Psoas muscle (tissue), 8 donors: Measurements from ENCODE around the gene SORCS3. TPM values are rescaled to one million over a fixed set of nuclear protein-coding genes. Genes with fewer than 3 reads are reported as not detected.

Source experiments
- ATAC-seq, 4 donors: fragments of 200-7000 bp; cut with Tn5 transposase; one replicate each; pipeline ENCODE4 v1.9.1; 2020; ENCODE audit warnings: moderate library complexity in 3 of 4, mild to moderate bottlenecking in 2 of 4
- DNase-seq, 2 donors: peaks; one replicate each; pipeline ENCODE4 v3.0.0-alpha.2; 2020
- H3K27ac ChIP-seq: fragments of 200-600 bp; one replicate; pipeline ENCODE4 v1.8.0; 2022
- H3K27me3 ChIP-seq, 3 donors: fragments of 200-600 bp in 1 of 3; one replicate each; pipeline versions ENCODE4 v1.6.1 to v1.8.0; 2013 to 2022; ENCODE audit warnings: low read length in 2 of 3, mild to moderate bottlenecking in 2 of 3, moderate library complexity in 1 of 3; ENCODE audit not compliant: insufficient read depth in 3 of 3
- H3K36me3 ChIP-seq, 2 donors: fragments of 200-600 bp in 1 of 2; one replicate each; pipeline versions ENCODE4 v1.6.1 to v1.8.0; 2013 to 2022; ENCODE audit warnings: low read depth in 1 of 2, mild to moderate bottlenecking in 1 of 2, moderate library complexity in 1 of 2; ENCODE audit not compliant: insufficient read depth in 1 of 2
- H3K4me1 ChIP-seq: fragments of 200-600 bp; one replicate; pipeline ENCODE4 v1.8.0; 2022
- H3K4me3 ChIP-seq: fragments of 200-600 bp; one replicate; pipeline ENCODE4 v1.8.0; 2022; ENCODE audit warnings: mild to moderate bottlenecking
- H3K9me3 ChIP-seq: fragments of 200-600 bp; one replicate; pipeline ENCODE4 v1.8.0; 2022
- CTCF ChIP-seq: fragments of 200-600 bp; IDR thresholded peaks from one replicate; pipeline ENCODE4 v1.8.0; 2022; ENCODE audit warnings: antibody characterized with exemption
- WGBS, 3 donors: extraction: QIAGEN DNeasy Blood & Tissue Kit; methylation state at CpG; one replicate each; pipeline versions ENCODE4 v1.1.6 to v1.1.7; 2013; 5-methylcytosine and 5-hydroxymethylcytosine counted together
- intact Hi-C, 2 donors: fragments of 100-400 bp; cut with DNase I; formaldehyde crosslinking; loops; one replicate each; pipeline versions ENCODE4 v1.11.0 to v1.14.2; 2022
- polyA plus RNA-seq, 3 donors: library from polyadenylated mRNA; stranded (reverse); fragments of 200-250 nt; gene quantifications; one replicate each; pipeline ENCODE4 v1.2.3, GENCODE V29; 2013
- total RNA-seq, 4 donors: library from RNA; stranded (reverse); fragmentation: NEBNext Ultra II Directional in 2 of 4; extraction: Animal tissue kit (Norgen Biotek cat#: 25700) in 2 of 4; gene quantifications; one replicate each; pipeline versions ENCODE4 v1.2.1 to v1.2.4, GENCODE V29; 2021 to 2023
- donor health status: healthy with polysubstance abuse.
- donor health status: DM: no; HTN: no; CAD: no; lungs with moderate emphysema.
- donor health status: Bipolar disorder and iron deficiency.
- donor health status: healthy.
- donor health status: DM: yes; HTN: yes; CAD: no.
- donor health status: DM: no; HTN: no; CAD: no.
- donor health status: DM: no; HTN: no; CAD: no.
- donor health status: DM: yes; HTN: yes; CAD: no.

The SORCS3 gene
- total and polyA plus RNA-seq, 7 donors = 0.01 TPM; not detected in 6

GRCh38 chr10:105207476-105207995 is 566.4 kb downstream of the SORCS3 start:
- Histone ChIP-seq H3K4me1 (no peaks in the 10 kb centered on the region), H3K9me3 (no peaks in the 10 kb centered on the region), H3K27me3 (no peaks in the 10 kb centered on the region), H3K36me3 (no peaks in the 10 kb centered on the region), H3K4me3 (no peak overlapping the region), H3K27ac (no peak overlapping the region)
- intact Hi-C loops = no loop called here
- WGBS, 3 donors = 44 to 59% (median 59%) methylated on average over 4 of the region's 4 CpGs
- ATAC-seq = no peak
- TF ChIP-seq CTCF = no peak
- DNase-seq = no peak

GRCh38 chr10:105210546-105210945 is 569.5 kb downstream of the SORCS3 start:
- no peak overlapping the region for H3K4me3 ChIP-seq
- no peaks in the 10 kb centered on the region for H3K36me3 ChIP-seq
- ATAC-seq = no peak
- intact Hi-C loops = no loop called here
- H3K9me3 ChIP-seq = no peaks in the 10 kb centered on the region
- no peaks in the 10 kb centered on the region for H3K27me3 ChIP-seq
- no peaks in the 10 kb centered on the region for H3K4me1 ChIP-seq
- WGBS, 3 donors = 84 to 87% (median 86%) methylated on average over 2 of the region's 2 CpGs
- DNase-seq = no peak
- H3K27ac ChIP-seq = no peak overlapping the region
- TF ChIP-seq CTCF = no peak

- H3K27ac ChIP-seq = no peak overlapping the region
- no peak for TF ChIP-seq CTCF
- 70 to 74% (median 74%) methylated on average over 2 of the region's 2 CpGs for WGBS, 3 donors
- no peak for DNase-seq
- H3K4me3 ChIP-seq = no peak overlapping the region
- H3K4me1 ChIP-seq = no peaks in the 10 kb centered on the region
- H3K36me3 ChIP-seq = no peaks in the 10 kb centered on the region
- ATAC-seq = no peak
- no peaks in the 10 kb centered on the region for H3K27me3 ChIP-seq
- intact Hi-C loops = no loop called here
- no peaks in the 10 kb centered on the region for H3K9me3 ChIP-seq
Observed at GRCh38 chr10:105237685-105238084, 596.6 kb downstream of the SORCS3 start.

- Histone ChIP-seq H3K36me3 (no peaks in the 10 kb centered on the region), H3K27me3 (no peaks in the 10 kb centered on the region), H3K4me3 (no peak overlapping the region), H3K4me1 (no peaks in the 10 kb centered on the region), H3K9me3 (no peaks in the 10 kb centered on the region), H3K27ac (no peak overlapping the region)
- DNase-seq = no peak
- WGBS, 3 donors = 65 to 70% (median 70%) methylated on average over 2 of the region's 2 CpGs
- intact Hi-C loops = no loop called here
- no peak for TF ChIP-seq CTCF
- ATAC-seq = no peak
Observed at GRCh38 chr10:105239311-105240219, 598.5 kb downstream of the SORCS3 start.
